GM19043 (cell line): ENCODE data around the gene CSMD2.

Source experiments
- ATAC-seq: cut with Tn5 transposase; IDR thresholded peaks from one replicate; pipeline ENCODE4 v1.9.1; 2021; ENCODE audit warnings: low read depth; ENCODE audit not compliant: unreplicated experiment

CSMD2 gene

DNA sequence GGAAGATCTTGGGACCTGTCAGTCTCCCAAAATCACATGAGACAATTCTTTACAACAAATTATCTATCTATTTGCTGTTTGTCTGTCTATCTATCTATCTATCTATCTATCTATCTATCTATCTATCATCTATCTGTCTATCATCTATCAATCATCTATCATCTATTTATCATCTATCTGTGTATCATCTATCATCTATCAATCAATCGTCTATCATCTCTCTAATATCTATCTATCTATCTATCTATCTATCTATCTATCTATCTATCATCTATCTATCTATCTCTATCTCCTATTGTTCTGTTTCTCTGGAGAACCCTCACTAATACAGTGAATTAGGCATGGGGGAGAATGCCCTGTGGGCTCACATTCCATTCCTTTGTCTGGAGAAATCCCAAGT is 374.5 kb downstream of the CSMD2 start:
- no peak for ATAC-seq

DNA sequence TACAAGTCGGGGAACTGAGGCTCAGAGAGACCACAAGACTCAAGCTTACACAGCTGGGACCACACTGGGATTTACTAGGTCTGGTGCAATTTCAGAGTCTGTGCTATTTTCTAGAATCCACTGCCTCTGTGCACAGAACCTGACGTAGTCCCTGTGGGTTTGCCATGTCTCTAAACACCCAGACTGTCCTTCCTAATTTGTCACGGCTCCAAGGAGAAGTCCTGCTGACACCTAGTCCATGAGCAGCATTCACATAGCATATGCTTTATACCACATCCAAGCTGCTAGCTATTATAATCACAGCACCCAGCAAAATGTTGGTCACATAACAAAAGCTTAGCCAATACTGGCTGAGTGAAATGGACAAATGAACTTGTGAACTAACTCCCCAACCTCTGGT is 380.2 kb downstream of the CSMD2 start:
- no peak for ATAC-seq

DNA sequence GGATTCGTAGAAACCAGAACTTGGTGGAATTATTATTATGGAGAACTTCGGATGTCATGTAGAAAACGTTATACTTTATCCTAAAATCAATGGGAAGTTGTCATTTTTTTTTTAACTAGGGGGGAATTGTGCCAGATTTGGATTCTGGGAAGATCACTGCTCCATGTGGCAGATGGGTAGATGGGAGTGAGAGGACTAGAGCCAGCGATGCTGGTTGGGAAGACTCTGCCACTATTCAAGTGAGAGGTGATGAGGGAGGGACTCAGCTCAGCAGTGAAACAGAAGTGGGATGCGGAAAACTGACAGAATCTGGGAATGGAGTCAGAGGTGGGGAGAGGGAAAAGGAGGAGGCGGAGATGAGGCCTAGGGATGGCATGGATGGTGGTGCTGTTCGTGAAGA is 382.3 kb downstream of the CSMD2 start:
- no peak for ATAC-seq

DNA sequence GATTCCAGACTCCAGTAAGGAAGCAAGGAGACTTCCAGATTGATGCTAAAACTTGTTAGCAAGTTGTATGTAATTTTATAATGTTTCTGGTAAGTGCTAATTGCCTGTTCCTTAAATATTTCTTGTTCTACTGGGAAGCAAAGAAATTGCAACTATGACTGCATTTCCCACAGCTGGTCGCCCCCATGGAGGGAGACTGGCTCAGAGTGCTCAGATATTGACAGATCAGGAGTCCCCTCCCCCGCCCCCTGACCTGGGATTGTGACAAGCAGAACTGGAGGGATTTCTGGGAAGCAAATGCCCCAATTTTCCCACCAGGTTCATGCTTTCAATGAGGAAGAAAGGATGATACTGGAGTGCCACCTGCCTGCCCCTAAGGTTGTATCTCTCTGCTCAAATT is 383.4 kb downstream of the CSMD2 start:
- ATAC-seq: no peak

DNA sequence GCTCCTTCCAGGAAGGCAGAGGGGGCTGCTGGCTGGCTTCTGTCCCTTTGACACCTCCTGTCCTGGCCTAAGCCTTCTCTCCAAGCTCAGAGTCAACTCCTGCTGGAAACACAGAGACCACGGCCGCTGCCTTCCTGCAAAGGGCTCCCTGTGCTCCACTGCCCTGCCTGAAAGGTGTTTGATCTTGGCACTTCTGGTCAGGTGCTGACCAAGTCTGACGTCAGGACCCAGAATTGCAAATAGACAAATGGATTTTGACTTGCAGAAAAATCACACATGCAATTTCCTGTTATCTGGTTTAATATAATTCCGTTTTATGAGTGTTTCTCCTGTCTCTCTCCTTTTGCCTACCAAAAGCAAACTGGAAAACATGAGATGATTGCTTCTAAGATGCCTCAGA is 387.7 kb downstream of the CSMD2 start:
- no peak for ATAC-seq

- no peak for ATAC-seq
Measured at GRCh38 chr1:33768821-33769220, 396.2 kb downstream of the CSMD2 start.

DNA sequence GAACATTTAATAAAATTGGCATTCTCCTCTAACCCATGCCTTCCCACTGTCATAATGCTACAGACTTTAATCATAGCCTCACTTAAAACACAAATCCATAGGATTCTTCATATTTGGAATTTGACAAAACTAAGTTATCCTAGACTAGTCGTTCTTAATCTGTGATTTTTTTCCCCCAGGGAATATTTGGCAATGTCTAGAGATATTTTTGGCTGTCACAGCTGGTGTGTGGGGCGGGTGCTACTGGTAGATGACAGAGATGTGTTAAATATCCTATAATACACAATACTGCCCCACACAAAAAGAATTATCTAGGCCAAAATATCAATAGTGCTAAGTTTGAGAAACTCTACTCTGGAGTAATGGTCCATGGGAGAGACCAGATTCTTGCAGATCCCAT is 396.9 kb downstream of the CSMD2 start:
- ATAC-seq: no peak

GRCh38 chr1:33764149-33764548 is 400.9 kb downstream of the CSMD2 start:
- no peak for ATAC-seq

DNA sequence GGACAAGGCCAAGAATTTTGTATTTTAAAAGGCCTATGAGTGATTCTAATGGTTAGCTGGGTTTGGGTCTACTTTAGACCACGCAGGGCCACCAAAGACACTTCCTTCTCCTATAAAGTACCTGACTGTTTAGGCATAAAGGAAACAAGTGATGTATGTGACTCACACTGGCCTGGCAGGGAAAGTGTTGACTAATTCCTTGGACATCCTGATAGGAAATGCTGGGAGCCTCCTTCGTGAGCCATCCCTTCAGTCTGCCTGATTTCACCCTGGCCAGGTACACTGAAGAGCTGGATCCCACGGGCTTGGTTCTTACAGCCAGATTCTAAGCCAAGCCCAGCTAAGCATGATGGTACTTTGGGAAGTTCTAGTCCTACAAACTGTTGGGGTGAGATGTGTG is 401.6 kb downstream of the CSMD2 start:
- ATAC-seq: no peak

GRCh38 chr1:33762962-33763361 is 402.1 kb downstream of the CSMD2 start:
- no peak for ATAC-seq

DNA sequence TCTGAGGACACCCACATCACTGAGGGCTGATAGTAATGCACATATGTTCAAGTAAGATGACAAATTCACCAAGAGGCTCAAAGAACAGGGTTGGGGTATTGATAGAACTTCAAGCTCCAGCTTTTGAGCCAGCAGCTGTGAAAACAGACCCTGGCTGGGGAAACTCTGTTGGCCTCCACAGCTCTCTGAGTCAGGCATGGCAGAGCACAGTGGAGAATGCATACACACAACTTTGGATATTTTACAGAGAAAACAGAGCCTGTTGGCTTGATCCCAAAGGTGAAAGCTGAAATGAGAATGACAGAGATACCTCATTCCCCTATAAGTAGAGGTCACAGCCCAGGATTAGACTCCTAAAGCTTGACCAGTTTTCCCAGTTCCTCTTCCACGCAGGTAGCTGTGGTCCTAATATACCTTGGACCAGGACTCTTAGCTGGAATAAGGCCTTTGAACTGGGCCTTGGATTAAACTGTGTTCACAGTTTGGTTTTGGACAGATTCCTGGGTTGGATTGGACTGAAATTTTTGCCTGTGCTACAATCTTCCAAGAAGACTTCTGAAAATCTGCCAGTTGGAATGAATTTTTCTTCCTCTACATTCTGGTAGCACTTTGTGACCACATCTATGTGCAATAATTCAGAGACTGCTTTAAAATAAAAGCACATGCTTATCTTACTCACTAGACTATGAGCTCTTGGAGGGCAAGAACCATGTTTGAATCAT is 402.8 kb downstream of the CSMD2 start:
- no peak for ATAC-seq

GRCh38 chr1:33758698-33759097 is 406.3 kb downstream of the CSMD2 start:
- ATAC-seq: no peak

DNA sequence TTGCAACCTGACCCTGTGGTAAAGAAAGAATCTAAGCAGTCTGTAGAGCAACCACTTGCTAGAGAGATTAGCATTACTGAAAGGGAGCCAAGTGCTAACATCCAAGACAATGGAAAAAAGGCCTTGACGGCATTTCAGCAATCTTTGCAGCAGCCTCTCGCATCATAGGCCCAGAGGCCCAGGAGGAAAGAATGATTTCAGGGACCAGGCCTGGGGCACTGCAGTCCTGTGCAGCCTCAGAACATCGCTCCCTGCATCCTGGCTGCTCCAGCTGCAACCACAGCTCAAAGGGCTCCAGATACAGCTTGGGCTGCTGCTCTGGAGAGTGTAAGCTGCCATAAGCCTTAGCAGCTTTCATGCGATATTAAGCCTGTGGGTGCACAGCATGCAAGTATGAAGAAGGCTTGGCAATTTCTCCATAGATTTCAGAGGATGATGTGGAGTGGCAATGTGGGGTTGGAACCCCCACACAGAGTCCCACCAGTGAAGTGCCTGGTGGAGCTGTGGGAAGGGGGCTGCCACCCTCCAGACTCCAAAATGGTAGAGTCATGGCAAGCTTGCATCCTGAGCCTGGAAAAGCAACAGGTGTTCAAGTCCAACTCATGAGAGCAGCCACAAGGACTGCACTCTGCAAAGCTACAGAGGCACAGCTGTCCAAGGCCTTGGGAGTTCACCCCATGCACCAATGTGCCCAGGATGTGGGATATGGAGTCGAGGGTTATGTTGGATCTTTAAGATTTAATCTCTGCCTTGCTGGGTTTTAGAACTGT is 411.8 kb downstream of the CSMD2 start:
- ATAC-seq: no peak

DNA sequence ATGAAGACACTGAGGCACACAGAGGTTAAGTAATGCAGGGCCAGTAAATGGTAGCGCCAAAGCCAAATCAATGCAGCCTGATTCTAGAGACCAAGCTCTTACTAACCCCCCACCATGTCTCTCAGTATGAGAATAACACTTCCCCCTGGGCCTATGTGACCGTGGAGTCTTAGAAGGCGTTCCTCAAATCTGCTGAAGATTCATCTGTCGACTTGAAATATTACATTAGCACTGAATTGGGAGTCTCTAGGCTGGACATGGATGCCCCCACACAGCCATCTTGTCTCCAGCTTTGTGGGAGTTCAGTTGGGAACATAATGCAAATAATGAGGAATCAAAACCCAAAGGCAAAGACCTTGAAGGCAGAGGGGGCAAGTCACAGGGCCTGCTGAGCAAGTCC is 419.1 kb downstream of the CSMD2 start:
- ATAC-seq: no peak

- ATAC-seq: no peak
Measured at GRCh38 chr1:33743221-33743998, 421.6 kb downstream of the CSMD2 start.

- no peak for ATAC-seq
Measured at GRCh38 chr1:33742663-33743062, 422.4 kb downstream of the CSMD2 start.

DNA sequence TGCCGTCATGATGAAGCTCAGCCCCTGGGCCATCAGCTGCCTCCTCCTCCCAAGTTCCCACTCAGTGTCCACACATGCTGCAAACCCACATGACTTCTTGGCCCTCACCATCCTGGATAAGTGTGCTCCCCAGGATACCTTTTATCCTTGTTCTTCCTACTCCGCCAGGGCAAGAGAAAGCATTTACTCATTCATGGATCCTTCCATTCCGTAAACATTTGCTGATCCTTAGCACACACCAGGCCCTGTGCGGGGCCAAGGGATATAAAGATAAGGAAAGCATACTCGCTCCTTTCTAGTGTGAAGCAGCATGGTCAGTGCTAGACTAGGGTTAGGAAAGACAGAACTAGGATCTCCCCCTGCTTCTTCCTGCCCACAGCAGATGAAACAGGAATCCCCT is 423.3 kb downstream of the CSMD2 start:
- no peak for ATAC-seq

GRCh38 chr1:33740040-33740744 is 424.8 kb downstream of the CSMD2 start:
- ATAC-seq: no peak

DNA sequence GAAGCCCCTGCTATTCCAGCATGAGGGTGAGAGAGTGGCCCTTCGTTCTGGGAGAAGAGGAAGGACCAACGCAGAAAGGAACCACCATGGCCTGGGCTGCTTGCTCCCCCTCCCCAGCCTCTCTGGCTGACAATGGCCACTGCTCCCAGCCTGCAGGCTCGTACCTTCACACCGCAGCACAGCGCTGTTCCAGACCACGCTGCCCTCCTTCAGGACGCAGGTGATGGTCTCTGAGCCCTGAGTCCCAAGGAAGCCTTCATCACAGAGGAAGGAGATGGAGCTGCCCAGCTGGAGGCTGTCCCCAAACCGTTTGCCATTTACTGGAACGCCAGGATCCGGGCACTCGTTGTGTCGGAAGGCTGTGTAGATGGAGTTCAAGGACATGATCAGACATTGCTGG is 426.1 kb downstream of the CSMD2 start:
- no peak for ATAC-seq

DNA sequence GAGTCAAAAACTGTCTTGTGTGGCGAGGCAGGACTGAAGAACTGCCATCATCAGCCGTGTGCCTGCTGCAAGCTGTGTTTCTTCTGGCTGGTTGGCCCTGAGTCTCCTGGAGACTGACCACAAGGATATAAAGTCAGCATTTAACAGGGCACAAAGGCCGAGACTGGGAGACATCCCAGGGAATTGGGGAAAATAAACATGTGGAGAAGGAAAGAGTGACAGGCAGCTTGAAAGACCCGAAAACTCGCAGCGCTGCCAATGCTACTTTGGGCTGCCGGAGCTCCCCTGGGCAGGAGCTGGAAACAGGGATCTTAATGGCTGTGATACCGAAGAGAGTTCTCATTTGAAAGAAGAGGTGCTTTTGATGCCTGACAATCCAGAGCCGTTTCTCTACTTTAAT is 426.5 kb downstream of the CSMD2 start:
- no peak for ATAC-seq

- no peak for ATAC-seq
Measured at GRCh38 chr1:33736496-33736895, 428.5 kb downstream of the CSMD2 start.
